ENCODE data around the gene HS3ST4.

Gene HS3ST4

GRCh38 chr16:25812215-25812614 is 120.5 kb downstream of the HS3ST4 start:
- Histone ChIP-seq H4K20me1 (ENCODE audit: insufficient read depth) (no peaks in the 10 kb centered on the region), H2AFZ (ENCODE audit: low read depth) (no peak overlapping the region), H3K4me1 (ENCODE audit: low read depth, poor library complexity, severe bottlenecking) (no peaks in the 10 kb centered on the region), H3K4me2 (no peak overlapping the region), H3K27ac (no peak overlapping the region), H3K27me3 (ENCODE audit: insufficient read depth, low read depth) (no peaks in the 10 kb centered on the region), H3K9ac (no peak overlapping the region), H3K79me2 (ENCODE audit: insufficient read depth, low read depth) (no peaks in the 10 kb centered on the region), H3K4me3 (IDR thresholded peaks at IDR 0.05; ENCODE audit: insufficient read depth, low read depth, low read length) (no peak overlapping the region), H3K36me3 (ENCODE audit: insufficient read depth) (no peaks in the 10 kb centered on the region)
- no peak for TF ChIP-seq CTCF (conservative IDR thresholded peaks at IDR 0.05; ENCODE audit: low read depth, low read length)

GRCh38 chr16:25817295-25817694 is 125.5 kb downstream of the HS3ST4 start:
- TF ChIP-seq CTCF (conservative IDR thresholded peaks at IDR 0.05; ENCODE audit: low read depth, low read length): no peak
- no peak overlapping the region for H3K27ac ChIP-seq
- H3K4me2 ChIP-seq: no peak overlapping the region
- H3K4me3 ChIP-seq (IDR thresholded peaks at IDR 0.05; ENCODE audit: insufficient read depth, low read depth, low read length): no peak overlapping the region
- H3K36me3 ChIP-seq (ENCODE audit: insufficient read depth): no peaks in the 10 kb centered on the region
- no peaks in the 10 kb centered on the region for H3K27me3 ChIP-seq (ENCODE audit: insufficient read depth, low read depth)
- H2AFZ ChIP-seq (ENCODE audit: low read depth): no peak overlapping the region
- H3K79me2 ChIP-seq (ENCODE audit: insufficient read depth, low read depth): no peaks in the 10 kb centered on the region
- no peaks in the 10 kb centered on the region for H3K4me1 ChIP-seq (ENCODE audit: low read depth, poor library complexity, severe bottlenecking)
- no peaks in the 10 kb centered on the region for H4K20me1 ChIP-seq (ENCODE audit: insufficient read depth)
- H3K9ac ChIP-seq: no peak overlapping the region

GRCh38 chr16:25817876-25818275 is 126.1 kb downstream of the HS3ST4 start:
- Histone ChIP-seq H3K36me3 (ENCODE audit: insufficient read depth) (no peaks in the 10 kb centered on the region), H3K79me2 (ENCODE audit: insufficient read depth, low read depth) (no peaks in the 10 kb centered on the region), H3K4me1 (ENCODE audit: low read depth, poor library complexity, severe bottlenecking) (no peaks in the 10 kb centered on the region), H3K4me2 (no peak overlapping the region), H3K4me3 (IDR thresholded peaks at IDR 0.05; ENCODE audit: insufficient read depth, low read depth, low read length) (no peak overlapping the region), H3K9ac (no peak overlapping the region), H4K20me1 (ENCODE audit: insufficient read depth) (no peaks in the 10 kb centered on the region), H2AFZ (ENCODE audit: low read depth) (no peak overlapping the region), H3K27ac (no peak overlapping the region), H3K27me3 (ENCODE audit: insufficient read depth, low read depth) (no peaks in the 10 kb centered on the region)
- TF ChIP-seq CTCF (conservative IDR thresholded peaks at IDR 0.05; ENCODE audit: low read depth, low read length): no peak

DNA sequence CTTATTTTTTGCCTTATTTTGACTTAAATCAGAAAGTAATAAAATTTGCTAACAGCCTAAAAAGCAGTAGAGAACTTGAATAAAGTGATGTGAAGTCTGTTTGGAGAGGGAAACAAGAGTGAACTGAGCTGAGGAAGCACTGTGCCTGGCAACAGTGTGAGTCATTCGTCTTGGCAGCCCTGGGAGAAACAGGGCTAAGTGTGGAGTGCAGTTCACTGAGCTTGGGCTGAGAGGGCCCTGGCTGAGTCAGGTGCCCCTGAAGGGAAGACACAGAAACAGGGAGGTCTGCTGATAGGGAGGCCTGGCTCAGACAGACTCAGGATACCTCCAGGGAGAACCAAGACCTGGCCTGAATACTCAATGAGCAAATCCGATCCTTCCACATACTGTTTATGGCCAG is 132.1 kb downstream of the HS3ST4 start:
- Histone ChIP-seq H3K36me3 (ENCODE audit: insufficient read depth) (no peaks in the 10 kb centered on the region), H3K79me2 (ENCODE audit: insufficient read depth, low read depth) (no peaks in the 10 kb centered on the region), H3K4me1 (ENCODE audit: low read depth, poor library complexity, severe bottlenecking) (no peaks in the 10 kb centered on the region), H4K20me1 (ENCODE audit: insufficient read depth) (no peaks in the 10 kb centered on the region), H3K9ac (no peak overlapping the region), H2AFZ (ENCODE audit: low read depth) (no peak overlapping the region), H3K4me2 (no peak overlapping the region), H3K27me3 (ENCODE audit: insufficient read depth, low read depth) (no peaks in the 10 kb centered on the region), H3K27ac (no peak overlapping the region), H3K4me3 (IDR thresholded peaks at IDR 0.05; ENCODE audit: insufficient read depth, low read depth, low read length) (no peak overlapping the region)
- TF ChIP-seq CTCF (conservative IDR thresholded peaks at IDR 0.05; ENCODE audit: low read depth, low read length): no peak

GRCh38 chr16:25827709-25828108 is 135.9 kb downstream of the HS3ST4 start:
- Histone ChIP-seq H2AFZ (ENCODE audit: low read depth) (no peak overlapping the region), H4K20me1 (ENCODE audit: insufficient read depth) (no peaks in the 10 kb centered on the region)

More at GRCh38 chr16:25827709-25828108, 135.9 kb downstream of the HS3ST4 start:
- Histone ChIP-seq H3K9ac (no peak overlapping the region), H3K36me3 (ENCODE audit: insufficient read depth) (no peaks in the 10 kb centered on the region), H3K27ac (no peak overlapping the region), H3K27me3 (ENCODE audit: insufficient read depth, low read depth) (no peaks in the 10 kb centered on the region), H3K4me1 (ENCODE audit: low read depth, poor library complexity, severe bottlenecking) (no peaks in the 10 kb centered on the region), H3K4me3 (IDR thresholded peaks at IDR 0.05; ENCODE audit: insufficient read depth, low read depth, low read length) (no peak overlapping the region), H3K79me2 (ENCODE audit: insufficient read depth, low read depth) (no peaks in the 10 kb centered on the region), H3K4me2 (no peak overlapping the region)
- TF ChIP-seq CTCF (conservative IDR thresholded peaks at IDR 0.05; ENCODE audit: low read depth, low read length): no peak
